IMR-90 (cell line): ENCODE results near the gene DUSP9. TPM values are rescaled to one million over a fixed set of nuclear protein-coding genes. Genes with fewer than 3 reads are reported as not detected.

Experiments used
- ATAC-seq: fragments of 200-7000 bp; cut with Tn5 transposase; 2 replicates; pipeline ENCODE4 v1.9.1; 2020; ENCODE audit warnings: low read depth, mild to moderate bottlenecking, moderate library complexity
- BruUV-seq: library from RNA; stranded (reverse); fragments of 400-500 nt; replicated peaks from 2 replicates; lab custom pipeline; 2021; lab: Mats Ljungman, UMichigan
- CTCF ChIA-PET: fragments of 300-600 bp; formaldehyde crosslinking; extraction: SDS; loops from one replicate; lab custom pipeline; 2021; ENCODE audit warnings: antibody characterized with exemption; lab: Yijun Ruan, JAX
- POLR2A ChIA-PET: fragments of 300-600 bp; sonication (Branson Sonifier 250); formaldehyde crosslinking; loops from one replicate; lab custom pipeline; 2022; ENCODE audit warnings: antibody characterized with exemption; ENCODE audit not compliant: unreplicated experiment; lab: Charles Lee
- DNase-seq: peaks from one replicate; pipeline ENCODE4 v3.0.0; 2013
- H2AFZ ChIP-seq: replicated peaks from 2 replicates; pipeline ENCODE3; 2013; ENCODE audit warnings: low read length, mild to moderate bottlenecking; ENCODE audit not compliant: poor library complexity
- H2AK5ac ChIP-seq: 2 replicates; pipeline ENCODE4 v1.6.1; 2013; ENCODE audit warnings: low read depth, low read length, inconsistent platforms
- H2AK9ac ChIP-seq: replicated peaks from 2 replicates; pipeline ENCODE3; 2013; ENCODE audit warnings: mild to moderate bottlenecking, low read depth, low read length, moderate library complexity; ENCODE audit not compliant: poor library complexity
- H2BK120ac ChIP-seq: 2 replicates; pipeline ENCODE4 v1.6.1; 2013; ENCODE audit warnings: low read depth, low read length, inconsistent platforms
- H2BK15ac ChIP-seq: 3 replicates; pipeline ENCODE4 v1.6.1; 2013; ENCODE audit warnings: low read depth, low read length, inconsistent platforms
- H2BK20ac ChIP-seq: 2 replicates; pipeline ENCODE4 v1.6.1; 2013; ENCODE audit warnings: low read depth, mild to moderate bottlenecking, inconsistent platforms, low read length, moderate library complexity
- H2BK5ac ChIP-seq: 2 replicates; pipeline ENCODE4 v1.6.1; 2013; ENCODE audit warnings: mild to moderate bottlenecking, low read depth, low read length, inconsistent platforms; ENCODE audit not compliant: poor library complexity, severe bottlenecking
- H3K14ac ChIP-seq: replicated peaks from 2 replicates; pipeline ENCODE4 v1.6.1; 2013; ENCODE audit warnings: low read depth, low read length, inconsistent platforms
- H3K18ac ChIP-seq: 2 replicates; pipeline ENCODE4 v1.6.1; 2013; ENCODE audit warnings: low read depth, low read length, control low read depth
- H3K23ac ChIP-seq: 2 replicates; pipeline ENCODE4 v1.6.1; 2013; ENCODE audit warnings: low read depth, low read length, inconsistent platforms
- H3K27ac ChIP-seq: 2 replicates; pipeline ENCODE4 v1.5.1; 2013; ENCODE audit warnings: mild to moderate bottlenecking, control low read depth, low read length; ENCODE audit not compliant: insufficient read depth
- H3K27me3 ChIP-seq: 2 replicates; pipeline ENCODE4 v1.6.1; 2013; ENCODE audit warnings: low read length; ENCODE audit not compliant: control insufficient read depth, insufficient read depth
- H3K36me3 ChIP-seq: 2 replicates; pipeline ENCODE4 v1.6.1; 2013; ENCODE audit warnings: low read length, mixed read lengths; ENCODE audit not compliant: control insufficient read depth, insufficient read depth
- H3K4ac ChIP-seq: 2 replicates; pipeline ENCODE4 v1.6.1; 2013; ENCODE audit warnings: low read depth, low read length, inconsistent platforms
- H3K4me1 ChIP-seq: 2 replicates; pipeline ENCODE4 v1.6.1; 2013; ENCODE audit warnings: low read length, mixed read lengths; ENCODE audit not compliant: control insufficient read depth, insufficient read depth
- H3K4me2 ChIP-seq: 2 replicates; pipeline ENCODE4 v1.6.1; 2013; ENCODE audit warnings: low read depth, mild to moderate bottlenecking, control low read depth, low read length, moderate library complexity
- H3K4me3 ChIP-seq: 2 replicates; pipeline ENCODE4 v1.5.1; 2013; ENCODE audit warnings: low read depth, mild to moderate bottlenecking, control low read depth, low read length, moderate library complexity; ENCODE audit not compliant: insufficient read depth
- H3K56ac ChIP-seq: 2 replicates; pipeline ENCODE4 v1.6.1; 2013; ENCODE audit warnings: low read length, inconsistent platforms; ENCODE audit not compliant: insufficient read depth; ENCODE audit errors: extremely low read depth
- H3K79me1 ChIP-seq, 2 experiments: 2 replicates each; pipeline ENCODE4 v1.6.1; 2013; ENCODE audit warnings: low read length in 2 of 2, inconsistent platforms in 1 of 2, low read depth in 1 of 2
- H3K9ac ChIP-seq: 2 replicates; pipeline ENCODE4 v1.6.1; 2013; ENCODE audit warnings: low read depth, low read length, control low read depth
- H3K9me1 ChIP-seq: 2 replicates; pipeline ENCODE4 v1.6.1; 2013; ENCODE audit warnings: low read length, inconsistent platforms; ENCODE audit not compliant: insufficient read depth
- H3K9me3 ChIP-seq: 2 replicates; pipeline ENCODE4 v1.6.1; 2013; ENCODE audit warnings: low read length; ENCODE audit not compliant: control insufficient read depth, insufficient read depth
- H4K20me1 ChIP-seq: 2 replicates; pipeline ENCODE4 v1.6.1; 2013; ENCODE audit warnings: low read length, inconsistent platforms; ENCODE audit not compliant: insufficient read depth
- H4K5ac ChIP-seq: 2 replicates; pipeline ENCODE4 v1.6.1; 2013; ENCODE audit warnings: mild to moderate bottlenecking, low read depth, low read length, control low read depth
- H4K8ac ChIP-seq, 2 experiments: 2 replicates each; pipeline ENCODE4 v1.6.1; 2013; ENCODE audit warnings: low read depth in 2 of 2, low read length in 2 of 2, control low read depth in 1 of 2, inconsistent platforms in 1 of 2
- H4K91ac ChIP-seq: 2 replicates; pipeline ENCODE4 v1.6.1; 2013; ENCODE audit warnings: low read depth, low read length, inconsistent platforms; ENCODE audit not compliant: insufficient read depth
- BHLHE40 ChIP-seq: fragments of 150-350 bp; IDR thresholded peaks from 2 replicates; pipeline ENCODE4 v1.6.1; 2016; ENCODE audit warnings: mild to moderate bottlenecking, low read depth, low read length
- CEBPB ChIP-seq: IDR thresholded peaks from 2 replicates; pipeline ENCODE4 v1.6.1; 2012; ENCODE audit warnings: low read depth, low read length, improper control_type of control experiment
- CHD1 ChIP-seq: IDR thresholded peaks from 2 replicates; pipeline ENCODE4 v1.6.1; 2012; ENCODE audit warnings: low read depth, low read length, improper control_type of control experiment
- FOS ChIP-seq: fragments of 150-350 bp; IDR thresholded peaks from 2 replicates; pipeline ENCODE4 v1.6.1; 2016; ENCODE audit warnings: low read depth, low read length
- MAFK ChIP-seq: IDR thresholded peaks from 2 replicates; pipeline ENCODE4 v1.6.1; 2012; ENCODE audit warnings: low read depth, low read length, improper control_type of control experiment
- MAZ ChIP-seq: IDR thresholded peaks from 2 replicates; pipeline ENCODE4 v1.6.1; 2012; ENCODE audit warnings: low read depth, mild to moderate bottlenecking, low read length, improper control_type of control experiment, moderate library complexity, borderline replicate concordance
- MXI1 ChIP-seq: IDR thresholded peaks from 2 replicates; pipeline ENCODE4 v1.6.1; 2012; ENCODE audit warnings: low read depth, mild to moderate bottlenecking, low read length, moderate library complexity, borderline replicate concordance
- NFE2L2 ChIP-seq: fragments of 150-350 bp; IDR thresholded peaks from 2 replicates; pipeline ENCODE4 v1.6.1; 2016; ENCODE audit warnings: low read depth, mild to moderate bottlenecking, low read length
- POLR2A ChIP-seq: IDR thresholded peaks from 2 replicates; pipeline ENCODE4 v1.6.1; 2012; ENCODE audit warnings: mild to moderate bottlenecking, low read depth, low read length
- RAD21 ChIP-seq: IDR thresholded peaks from 2 replicates; pipeline ENCODE4 v1.6.1; 2012; ENCODE audit warnings: low read length, improper control_type of control experiment
- RCOR1 ChIP-seq: IDR thresholded peaks from 2 replicates; pipeline ENCODE4 v1.6.1; 2012; ENCODE audit warnings: mild to moderate bottlenecking, low read length, improper control_type of control experiment; ENCODE audit not compliant: insufficient replicate concordance
- RFX5 ChIP-seq: IDR thresholded peaks from 2 replicates; pipeline ENCODE4 v1.8.0; 2012; ENCODE audit warnings: low read depth, mild to moderate bottlenecking, low read length, moderate library complexity
- SMC3 ChIP-seq: fragments of 150-350 bp; IDR thresholded peaks from 2 replicates; pipeline ENCODE4 v1.6.1; 2016; ENCODE audit warnings: low read depth, mild to moderate bottlenecking, antibody characterized with exemption, low read length, moderate library complexity
- USF2 ChIP-seq: fragments of 150-350 bp; IDR thresholded peaks from 2 replicates; pipeline ENCODE4 v1.6.1; 2017; ENCODE audit warnings: mild to moderate bottlenecking, antibody characterized with exemption, low read length, low read depth
- WGBS, 2 experiments: methylation state at CpG; one replicate each; pipeline versions ENCODE4 v1.1.5 to v1.1.7; 2013; ENCODE audit warnings: missing lambda C conversion rate in 2 of 2; ENCODE audit not compliant: insufficient read length in 1 of 2; ENCODE audit errors: extremely low coverage in 2 of 2; 5-methylcytosine and 5-hydroxymethylcytosine counted together
- dilution Hi-C: fragments of 300-500 bp; cut with HindIII; formaldehyde crosslinking; loops from one replicate; pipeline ENCODE4 v1.14.3; 2018; ENCODE audit warnings: low sequenced_read_pairs; ENCODE audit not compliant: unreplicated experiment
- in situ Hi-C: fragments of 300-500 bp; cut with MboI; formaldehyde crosslinking; loops from 3 replicates; pipeline ENCODE4 v1.14.3; 2019; ENCODE audit warnings: low sequenced_read_pairs, inconsistent platforms, mixed read lengths
- intact Hi-C: fragments of 100-400 bp; cut with micrococcal nuclease; formaldehyde crosslinking; loops from 2 replicates; pipeline ENCODE4 v1.10.0; 2022
- polyA plus RNA-seq, 3 experiments: library from polyadenylated mRNA; depleted of rRNA; stranded (reverse); fragments of >200 nt; gene quantifications; 2 replicates each; pipeline ENCODE4 v1.2.3, GENCODE V29; 2012; ENCODE audit warnings: low replicate concordance in 1 of 3
- total RNA-seq: library from RNA; depleted of rRNA; stranded (reverse); fragments of >200 nt; gene quantifications from 2 replicates; pipeline ENCODE4 v1.2.3, GENCODE V29; 2012
- TF ChIP-seq, protein P1 (sequence below): fragments of 150-350 bp; IDR thresholded peaks from 2 replicates; pipeline ENCODE4 v1.6.1; 2016; ENCODE audit warnings: low read depth, mild to moderate bottlenecking, low read length, moderate library complexity, borderline replicate concordance
- TF ChIP-seq, protein P2 (sequence below): conservative IDR thresholded peaks from 2 replicates; pipeline ENCODE4 v1.5.1; 2012; ENCODE audit warnings: mild to moderate bottlenecking, low read depth, low read length, improper control_type of control experiment

DUSP9 gene
- total and polyA plus RNA-seq, 2 of the 4 experiments (the other 2 are of a cell fraction), result under 0.01 to 0.09 TPM

DNA sequence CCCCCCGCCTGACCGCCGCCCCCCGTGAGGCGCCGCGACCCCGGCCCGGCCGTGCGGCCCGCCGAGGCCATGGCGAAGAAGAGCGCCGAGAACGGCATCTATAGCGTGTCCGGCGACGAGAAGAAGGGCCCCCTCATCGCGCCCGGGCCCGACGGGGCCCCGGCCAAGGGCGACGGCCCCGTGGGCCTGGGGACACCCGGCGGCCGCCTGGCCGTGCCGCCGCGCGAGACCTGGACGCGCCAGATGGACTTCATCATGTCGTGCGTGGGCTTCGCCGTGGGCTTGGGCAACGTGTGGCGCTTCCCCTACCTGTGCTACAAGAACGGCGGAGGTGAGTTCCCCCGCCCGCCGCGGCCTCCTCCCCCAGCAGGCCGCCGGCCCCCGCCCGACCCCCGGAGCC lies 41.5 kb downstream of the DUSP9 start:
- BruUV-seq, result no TSS peak
- Histone ChIP-seq H3K27ac (no peak overlapping the region), H2BK20ac (no peak overlapping the region), H3K56ac (no peak overlapping the region), H3K9ac (peak overlapping the region; percentile 69; the same call in 1 of the 2 replicates), H2BK120ac (no peak overlapping the region), H3K27me3 (no peaks in the 10 kb centered on the region; the same call in 1 of the 2 replicates), H3K4me2 (peak overlapping the region; percentile 82), H3K36me3 (peaks cover 4% of the 10 kb centered on the region), H3K79me1 (0 out of 4 replicates have a peak, but pooled peaks cover 0 to 6% of the 10 kb centered on the region in 2 experiments), H3K18ac (no peak overlapping the region), H3K4me1 (peaks cover 9% of the 10 kb centered on the region), H2BK15ac (no peak overlapping the region), H4K91ac (no peak overlapping the region), H3K9me3 (peaks cover 5% of the 10 kb centered on the region; the same call in 1 of the 2 replicates), H4K8ac (no peak overlapping the region), H4K20me1 (peaks cover 12% of the 10 kb centered on the region), H3K9me1 (peaks cover 5% of the 10 kb centered on the region; the same call in 1 of the 2 replicates), H2AK9ac (no peak overlapping the region), H3K23ac (no peak overlapping the region), H2AK5ac (no peak overlapping the region), H3K14ac (no peak overlapping the region), H3K4me3 (peak overlapping the region; percentile 96), H4K5ac (no peak overlapping the region), H2AFZ (no peak overlapping the region), H2BK5ac (peak overlapping the region; percentile 26), H3K4ac (no peak overlapping the region)
- ChIA-PET CTCF (no interaction called here), POLR2A (no interaction called here)
- peak; percentile 1; the same call in 1 of the 2 replicates for ATAC-seq
- in situ Hi-C loops, result no loop called here
- WGBS, 2 experiments, result 17% methylated on average over 17 of the region's 57 CpGs; no CpG with 5 or more reads in 1 of the 2 experiments
- intact Hi-C loops, result no loop called here
- TF ChIP-seq RAD21 (no peak), BHLHE40 (no peak), MAFK (no peak), CEBPB (no peak), MAZ (no peak), USF2 (no peak), NFE2L2 (no peak), SMC3 (no peak), RFX5 (no peak), RCOR1 (no peak), POLR2A (no peak), MXI1 (no peak), FOS (no peak), CHD1 (no peak)
- TF ChIP-seq, protein P1, sequence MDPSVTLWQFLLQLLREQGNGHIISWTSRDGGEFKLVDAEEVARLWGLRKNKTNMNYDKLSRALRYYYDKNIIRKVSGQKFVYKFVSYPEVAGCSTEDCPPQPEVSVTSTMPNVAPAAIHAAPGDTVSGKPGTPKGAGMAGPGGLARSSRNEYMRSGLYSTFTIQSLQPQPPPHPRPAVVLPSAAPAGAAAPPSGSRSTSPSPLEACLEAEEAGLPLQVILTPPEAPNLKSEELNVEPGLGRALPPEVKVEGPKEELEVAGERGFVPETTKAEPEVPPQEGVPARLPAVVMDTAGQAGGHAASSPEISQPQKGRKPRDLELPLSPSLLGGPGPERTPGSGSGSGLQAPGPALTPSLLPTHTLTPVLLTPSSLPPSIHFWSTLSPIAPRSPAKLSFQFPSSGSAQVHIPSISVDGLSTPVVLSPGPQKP, result no peak
- TF ChIP-seq, protein P2, sequence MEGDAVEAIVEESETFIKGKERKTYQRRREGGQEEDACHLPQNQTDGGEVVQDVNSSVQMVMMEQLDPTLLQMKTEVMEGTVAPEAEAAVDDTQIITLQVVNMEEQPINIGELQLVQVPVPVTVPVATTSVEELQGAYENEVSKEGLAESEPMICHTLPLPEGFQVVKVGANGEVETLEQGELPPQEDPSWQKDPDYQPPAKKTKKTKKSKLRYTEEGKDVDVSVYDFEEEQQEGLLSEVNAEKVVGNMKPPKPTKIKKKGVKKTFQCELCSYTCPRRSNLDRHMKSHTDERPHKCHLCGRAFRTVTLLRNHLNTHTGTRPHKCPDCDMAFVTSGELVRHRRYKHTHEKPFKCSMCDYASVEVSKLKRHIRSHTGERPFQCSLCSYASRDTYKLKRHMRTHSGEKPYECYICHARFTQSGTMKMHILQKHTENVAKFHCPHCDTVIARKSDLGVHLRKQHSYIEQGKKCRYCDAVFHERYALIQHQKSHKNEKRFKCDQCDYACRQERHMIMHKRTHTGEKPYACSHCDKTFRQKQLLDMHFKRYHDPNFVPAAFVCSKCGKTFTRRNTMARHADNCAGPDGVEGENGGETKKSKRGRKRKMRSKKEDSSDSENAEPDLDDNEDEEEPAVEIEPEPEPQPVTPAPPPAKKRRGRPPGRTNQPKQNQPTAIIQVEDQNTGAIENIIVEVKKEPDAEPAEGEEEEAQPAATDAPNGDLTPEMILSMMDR, result no peak
- DNase-seq, result no peak
- dilution Hi-C loops, result no loop called here
